Panc1 (cell line): Measurements from ENCODE around the gene TIAM2. TPM values are rescaled to one million over a fixed set of nuclear protein-coding genes. Genes with fewer than 3 reads are reported as not detected.

ENCODE experiments used
- ATAC-seq: fragments of 200-7000 bp; cut with Tn5 transposase; 2 replicates; pipeline ENCODE4 v1.9.1; 2020; ENCODE audit warnings: mild to moderate bottlenecking, moderate library complexity
- BruUV-seq: library from RNA; stranded (reverse); fragments of 400-500 nt; replicated peaks from 2 replicates; lab custom pipeline; 2021; lab: Mats Ljungman, UMichigan
- CTCF ChIA-PET: fragments of 300-600 bp; sonication (Branson Sonifier 250); formaldehyde crosslinking; loops from one replicate; lab custom pipeline; 2022; ENCODE audit warnings: antibody characterized with exemption; lab: Charles Lee
- POLR2A ChIA-PET: fragments of 300-600 bp; sonication (Branson Sonifier 250); formaldehyde crosslinking; loops from one replicate; lab custom pipeline; 2022; ENCODE audit warnings: antibody characterized with exemption; lab: Charles Lee
- DNase-seq: peaks from one replicate; pipeline ENCODE4 v3.0.0-alpha.2; 2010; ENCODE audit warnings: low read depth, low spot score
- H3K27ac ChIP-seq: 2 replicates; pipeline ENCODE4 v1.5.1; 2011; ENCODE audit warnings: mild to moderate bottlenecking, low read length, inconsistent platforms
- H3K27me3 ChIP-seq: fragments of 200-500 bp; sonication (Bioruptor generic); 2 replicates; pipeline ENCODE4 v1.6.0; 2014; ENCODE audit warnings: low read length, inconsistent platforms; ENCODE audit not compliant: control insufficient read depth, insufficient read depth
- H3K36me3 ChIP-seq: fragments of 200-500 bp; sonication (Bioruptor generic); 2 replicates; pipeline ENCODE4 v1.5.1; 2014; ENCODE audit warnings: inconsistent platforms, mild to moderate bottlenecking, low read length, moderate library complexity; ENCODE audit not compliant: control insufficient read depth, insufficient read depth
- H3K4me1 ChIP-seq: 2 replicates; pipeline ENCODE4 v1.5.1; 2011; ENCODE audit warnings: inconsistent platforms, mild to moderate bottlenecking, low read length, moderate library complexity; ENCODE audit not compliant: control insufficient read depth, insufficient read depth
- H3K4me3 ChIP-seq, 2 experiments: 2 replicates each; pipeline ENCODE4 v1.5.1; 2011 to 2012; ENCODE audit warnings: low read depth in 2 of 2, low read length in 2 of 2, mild to moderate bottlenecking in 2 of 2, inconsistent platforms in 1 of 2, moderate library complexity in 1 of 2
- H3K9me3 ChIP-seq: fragments of 200-500 bp; sonication (Bioruptor generic); 2 replicates; pipeline ENCODE4 v1.5.1; 2014; ENCODE audit warnings: low read depth, mild to moderate bottlenecking, inconsistent platforms, low read length, moderate library complexity; ENCODE audit not compliant: control insufficient read depth, insufficient read depth
- CTCF ChIP-seq: fragments of 450-650 bp; IDR thresholded peaks from 2 replicates; pipeline ENCODE4 v1.5.1; 2017; ENCODE audit warnings: mild to moderate bottlenecking
- POLR2AphosphoS5 ChIP-seq: IDR thresholded peaks from 2 replicates; pipeline ENCODE4 v1.6.1; 2012; ENCODE audit warnings: mild to moderate bottlenecking, low read depth, low read length, moderate library complexity
- REST ChIP-seq, 2 experiments: IDR thresholded peaks; 2 replicates each; pipeline ENCODE4 v1.6.1; 2011 to 2012; ENCODE audit warnings: low read depth in 2 of 2, control low read depth in 1 of 2, low read length in 1 of 2, mild to moderate bottlenecking in 1 of 2, moderate library complexity in 1 of 2; ENCODE audit not compliant: insufficient read depth in 1 of 2
- SIN3A ChIP-seq: IDR thresholded peaks from 2 replicates; pipeline ENCODE4 v1.6.1; 2012; ENCODE audit warnings: low read depth, mild to moderate bottlenecking, low read length, moderate library complexity, borderline replicate concordance; ENCODE audit not compliant: insufficient read depth
- TCF7L2 ChIP-seq: IDR thresholded peaks from 2 replicates; pipeline ENCODE4 v1.6.1; 2011; ENCODE audit warnings: mild to moderate bottlenecking, low read depth, low read length, inconsistent platforms
- in situ Hi-C: cut with HindIII; loops from 2 replicates; pipeline ENCODE4 v1.10.0; 2016; ENCODE audit warnings: low sequenced_read_pairs, low pct_unique_long_range_greater_than_20kb
- intact Hi-C: fragments of 100-400 bp; cut with micrococcal nuclease; formaldehyde crosslinking; loops from one replicate; pipeline ENCODE4 v1.10.0; 2022; ENCODE audit not compliant: unreplicated experiment
- total RNA-seq: library from RNA; stranded (reverse); gene quantifications from one replicate; pipeline ENCODE4 v1.2.1, GENCODE V29; 2021; ENCODE audit not compliant: unreplicated experiment

The TIAM2 gene
- total RNA-seq, 1 experiment from 2014 or later, result 14.9 TPM

GRCh38 chr6:155042983-155043382 is 47.9 kb downstream of the TIAM2 start:
- TF ChIP-seq SIN3A (no peak), POLR2AphosphoS5 (no peak), CTCF (no peak), TCF7L2 (no peak)
- no peaks in the 10 kb centered on the region for H3K36me3 ChIP-seq
- intact Hi-C loops, result no loop called here
- CTCF ChIA-PET, result no interaction called here
- H3K4me3 ChIP-seq, result no peak overlapping the region
- no peak overlapping the region for H3K27ac ChIP-seq
- no peaks in the 10 kb centered on the region for H3K27me3 ChIP-seq
- POLR2A ChIA-PET, result no interaction called here
- in situ Hi-C loops, result no loop called here
- no peak for ATAC-seq
- no peak for DNase-seq
- no peaks in the 10 kb centered on the region for H3K9me3 ChIP-seq
- H3K4me1 ChIP-seq, result no peaks in the 10 kb centered on the region; the same call in 1 of the 2 replicates
- BruUV-seq, result no TSS peak

- Histone ChIP-seq H3K4me3 (no peak overlapping the region), H3K36me3 (no peaks in the 10 kb centered on the region), H3K27ac (no peak overlapping the region), H3K9me3 (no peaks in the 10 kb centered on the region), H3K27me3 (no peaks in the 10 kb centered on the region), H3K4me1 (no peaks in the 10 kb centered on the region; the same call in 1 of the 2 replicates)
- BruUV-seq, result no TSS peak
- POLR2A ChIA-PET, result no interaction called here
- intact Hi-C loops, result no loop called here
- in situ Hi-C loops, result no loop called here
- DNase-seq, result no peak
- no peak for ATAC-seq
- TF ChIP-seq POLR2AphosphoS5 (no peak), SIN3A (no peak), REST (IDR thresholded peaks at IDR 0.05; ENCODE audit: insufficient read depth in 1 of 2, low read depth in 2 of 2, low read length in 1 of 2) (no peak), CTCF (no peak), TCF7L2 (no peak)
- CTCF ChIA-PET, result no interaction called here
Measured at GRCh38 chr6:155045561-155046404, 50.7 kb downstream of the TIAM2 start.
